OCI-M2 (cell line): Measurements from ENCODE around the gene ENTPD2.

Source experiments
- DNase-seq: peaks from one replicate; lab custom pipeline; 2025; ENCODE audit not compliant: unreplicated experiment; lab: John Stamatoyannopoulos, UW

Gene ENTPD2

GRCh38 chr9:137053944-137054931 is at the start of gene ENTPD2:
TSS of gene ENTPD2 (minus strand) at chr9:137054061. CDS start at chr9:137053997, 64 bp downstream.
- DNase-seq: no peak

GRCh38 chr9:137103206-137103999 is 49.5 kb upstream of the ENTPD2 start:
- no peak for DNase-seq

- no peak for DNase-seq
These were observed 45.4 kb upstream of the ENTPD2 start for GRCh38 chr9:137099231-137099630.

- no peak for DNase-seq
These were observed 44.1 kb upstream of the ENTPD2 start for GRCh38 chr9:137097761-137098462.

GRCh38 chr9:137096785-137097546 is 43.1 kb upstream of the ENTPD2 start:
- DNase-seq: no peak

- no peak for DNase-seq
These were observed 42.0 kb upstream of the ENTPD2 start for GRCh38 chr9:137095664-137096517.

- no peak for DNase-seq
These were observed 35.5 kb upstream of the ENTPD2 start for GRCh38 chr9:137089232-137089947.

GRCh38 chr9:137088121-137088520 is 34.3 kb upstream of the ENTPD2 start:
- no peak for DNase-seq

- no peak for DNase-seq
These were observed 33.6 kb upstream of the ENTPD2 start for GRCh38 chr9:137087409-137087925.

GRCh38 chr9:137086531-137087408 is 32.9 kb upstream of the ENTPD2 start, which contains the start of gene MAN1B1:
TSS of gene MAN1B1 (plus strand) at chr9:137086985. CDS start at chr9:137087000, 15 bp downstream.
- DNase-seq: peak; percentile 78

GRCh38 chr9:137085920-137086530 is 32.2 kb upstream of the ENTPD2 start:
- no peak for DNase-seq

- no peak for DNase-seq
These were observed 30.7 kb upstream of the ENTPD2 start for GRCh38 chr9:137084526-137084925.

GRCh38 chr9:137083394-137084004 is 29.6 kb upstream of the ENTPD2 start:
- DNase-seq: no peak

GRCh38 chr9:137082925-137083290 is 29.0 kb upstream of the ENTPD2 start:
- no peak for DNase-seq

- no peak for DNase-seq
These were observed 28.5 kb upstream of the ENTPD2 start for GRCh38 chr9:137082222-137082924.
